ENCODE results near the gene FXYD2.

- TF ChIP-seq EZH2 (IDR thresholded peaks at IDR 0.05; ENCODE audit: low read length, unreplicated experiment) = no peak
- no peak for TF ChIP-seq CTCF (conservative IDR thresholded peaks at IDR 0.05; ENCODE audit: low read depth, low read length)
- no peak for TF ChIP-seq EZH2phosphoT487 (IDR thresholded peaks at IDR 0.05; ENCODE audit: borderline replicate concordance, low read length)
Measured at GRCh38 chr11:117836077-117836960, 11.8 kb upstream of the FXYD2 start.
